NK-92 treated with Interleukin-12 subunit alpha and Interleukin-12 subunit beta, amount 100 ng/mL, for 24 hours (cell line): ENCODE data around the gene ITM2A.

Source experiments
- DNase-seq: peaks from one replicate; lab custom pipeline; 2025; lab: John Stamatoyannopoulos, UW

Gene ITM2A

DNA sequence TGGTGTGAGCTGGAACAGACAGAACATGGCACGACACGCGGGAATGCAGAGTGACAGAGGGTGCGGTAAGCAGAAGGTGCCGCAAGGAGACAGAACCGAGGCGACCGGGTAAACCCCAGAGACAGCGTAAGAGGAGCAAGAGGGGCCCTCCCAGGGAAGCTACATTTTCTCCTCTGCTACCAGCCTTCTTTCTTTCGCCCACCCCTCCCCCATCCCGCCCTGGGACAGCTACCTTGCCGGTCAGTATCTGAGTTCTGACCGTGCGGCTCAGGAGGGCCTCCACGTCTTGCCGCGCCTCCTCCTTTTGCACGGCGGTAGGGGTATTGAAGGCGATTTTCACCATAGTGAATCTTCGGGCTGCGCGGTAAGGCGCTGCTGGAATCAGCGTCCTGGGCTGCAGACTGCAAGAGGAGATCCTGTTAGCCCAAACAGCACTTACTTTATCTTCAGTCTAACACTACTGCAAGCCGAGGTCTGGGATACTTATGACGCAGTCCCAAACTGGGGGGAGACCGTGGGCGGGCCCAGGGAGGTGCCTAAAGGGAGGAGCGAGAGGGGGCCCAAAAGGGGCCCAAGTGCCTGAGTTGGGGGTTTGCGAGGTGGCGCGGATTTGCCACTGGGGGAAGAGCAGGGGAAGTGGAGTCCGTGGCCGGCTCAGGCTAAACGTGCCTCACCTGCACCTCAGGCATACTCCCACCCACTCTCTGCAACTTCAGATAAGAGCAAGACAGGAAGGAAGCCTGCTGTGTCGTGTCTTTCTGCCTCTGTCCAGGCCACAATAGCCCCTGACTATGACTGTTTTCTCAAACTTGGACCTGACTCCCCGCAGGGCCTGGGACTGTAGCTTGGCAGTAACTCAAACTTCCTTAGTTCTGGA, at the start of gene ITM2A:
Gene ITM2A, minus strand, starts transcription at position 462 of the 877 bp plus-strand sequence. Its CDS starts 119 bp downstream, at position 343.
- DNase-seq: no peak

- no peak for DNase-seq
Observed at GRCh38 chrX:79415056-79415455, 47.9 kb upstream of the ITM2A start.

DNA sequence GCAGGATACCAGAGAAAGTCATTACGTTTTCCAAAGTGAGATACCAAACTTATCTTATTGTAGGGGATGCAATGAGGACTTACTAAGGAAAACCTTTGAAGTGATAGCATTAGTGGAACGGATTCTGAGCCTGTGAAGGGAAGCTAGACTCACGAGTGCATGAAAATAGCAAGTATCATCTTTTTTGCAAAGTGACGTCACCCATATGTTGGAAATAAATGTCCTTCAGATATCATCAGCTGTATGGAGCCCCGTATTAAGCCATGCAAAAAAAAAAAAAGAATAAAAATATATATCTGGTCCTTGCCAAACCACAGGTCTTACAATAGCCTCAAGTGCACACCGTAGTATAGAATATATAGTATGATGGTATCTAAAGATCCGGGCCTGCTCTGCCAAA, 46.8 kb upstream of the ITM2A start:
- DNase-seq: no peak

- DNase-seq: no peak
Observed at GRCh38 chrX:79412972-79413371, 45.8 kb upstream of the ITM2A start.

DNA sequence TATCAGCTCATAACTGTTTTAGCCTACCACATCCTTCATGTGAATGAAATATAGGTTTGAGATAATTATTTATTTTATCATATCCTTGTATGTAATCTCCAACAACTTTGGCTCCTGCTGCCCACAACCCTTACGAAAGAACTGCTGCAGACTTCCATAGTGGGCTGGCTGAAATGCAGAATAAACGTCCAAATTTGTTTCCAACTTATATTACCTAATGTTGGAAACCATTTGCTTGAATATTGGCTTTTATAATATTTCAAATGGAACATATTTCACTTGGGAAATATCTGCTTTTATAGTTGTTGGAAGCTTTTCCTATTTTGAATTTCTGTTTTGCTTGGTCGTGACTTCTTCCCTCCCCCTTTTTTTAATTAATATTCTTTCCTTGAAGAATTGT, 45.0 kb upstream of the ITM2A start:
- no peak for DNase-seq

GRCh38 chrX:79409657-79410056, 42.5 kb upstream of the ITM2A start:
- DNase-seq: no peak

DNA sequence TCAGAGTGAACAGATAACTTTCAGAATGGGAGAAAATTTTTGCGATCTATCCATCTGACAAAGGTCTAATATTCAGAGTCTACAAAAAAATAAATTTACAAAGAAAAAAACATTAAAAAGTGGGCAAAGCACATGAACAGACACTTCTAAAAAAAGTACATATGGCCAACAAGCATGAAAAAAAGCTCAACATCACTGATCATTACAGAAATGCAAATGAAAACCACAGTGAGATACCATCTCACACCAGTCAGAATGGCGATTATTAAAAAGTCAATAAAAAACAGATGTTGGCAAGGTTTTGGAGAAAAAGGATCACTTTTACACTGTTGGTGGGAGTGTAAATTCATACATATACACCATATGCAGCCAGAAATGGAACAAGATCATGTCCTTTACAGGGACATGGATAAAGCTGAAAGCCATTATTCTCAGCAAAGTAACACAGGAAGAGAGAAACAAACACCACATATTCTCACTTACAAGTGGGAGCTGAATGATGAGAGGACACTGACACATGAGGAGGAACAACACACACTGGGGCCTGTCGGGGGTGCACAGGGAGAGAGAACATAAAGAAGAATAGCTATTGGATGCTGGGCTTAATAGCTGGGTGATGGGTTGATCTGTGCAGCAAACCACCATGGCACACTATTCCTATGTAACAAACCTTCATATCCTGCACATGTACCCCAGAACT, 41.6 kb upstream of the ITM2A start:
- no peak for DNase-seq

GRCh38 chrX:79400623-79401022, 33.5 kb upstream of the ITM2A start:
- no peak for DNase-seq

- DNase-seq: no peak
Observed at GRCh38 chrX:79375340-79375739, 8.2 kb upstream of the ITM2A start.

DNA sequence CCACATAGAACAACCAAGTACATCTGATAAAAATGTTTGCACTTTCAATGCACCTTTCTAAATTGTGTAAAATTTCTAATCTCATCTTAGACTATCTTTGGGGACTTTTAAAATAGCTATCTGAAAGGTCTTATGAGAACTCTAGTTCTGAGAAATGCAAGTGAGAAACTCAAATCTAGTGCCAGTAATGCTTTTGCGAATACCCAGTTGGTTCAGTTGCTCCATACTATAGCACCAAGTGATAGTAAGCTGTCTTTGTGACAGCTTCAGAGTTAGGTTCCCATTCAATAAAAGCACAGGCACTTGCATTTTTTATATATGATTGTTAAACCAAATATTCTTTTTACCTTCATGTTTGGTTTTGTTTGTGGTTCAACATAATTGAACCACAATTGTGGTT, 4.5 kb upstream of the ITM2A start:
- DNase-seq: no peak

GRCh38 chrX:79371101-79371500, 4.0 kb upstream of the ITM2A start:
- no peak for DNase-seq

- DNase-seq: no peak
Observed at GRCh38 chrX:79369871-79370270, 2.7 kb upstream of the ITM2A start.

DNA sequence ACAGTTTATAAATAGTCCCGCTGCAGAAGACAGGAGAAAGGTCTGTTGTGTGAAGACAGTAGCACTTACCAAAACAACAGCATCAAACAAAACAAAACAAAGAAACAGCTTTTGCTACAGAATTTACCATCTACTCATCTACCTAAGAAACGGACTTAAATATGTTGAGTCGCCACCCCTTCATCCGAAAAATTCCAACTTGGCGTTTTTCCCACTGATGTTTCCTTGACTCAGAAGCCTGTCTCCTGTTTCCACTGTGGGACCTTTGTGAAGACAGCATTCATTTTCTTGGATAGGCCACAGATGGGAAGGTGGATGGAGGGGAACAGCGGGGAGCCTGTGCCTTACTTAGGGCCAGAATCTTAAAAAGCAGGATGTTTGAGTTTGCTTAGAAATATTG, 1.3 kb upstream of the ITM2A start:
- DNase-seq: no peak

- DNase-seq: no peak
Observed at GRCh38 chrX:79367907-79368306, 773 bp upstream of the ITM2A start.

- no peak for DNase-seq
Observed at GRCh38 chrX:79366556-79366872, 620 bp downstream of the ITM2A start.

GRCh38 chrX:79365591-79365990, 1.5 kb downstream of the ITM2A start:
- DNase-seq: no peak

- no peak for DNase-seq
Observed at GRCh38 chrX:79364306-79364705, 2.8 kb downstream of the ITM2A start.

- DNase-seq: no peak
Observed at GRCh38 chrX:79361192-79361870, 5.8 kb downstream of the ITM2A start.

GRCh38 chrX:79336869-79337815, 30.0 kb downstream of the ITM2A start:
- no peak for DNase-seq

DNA sequence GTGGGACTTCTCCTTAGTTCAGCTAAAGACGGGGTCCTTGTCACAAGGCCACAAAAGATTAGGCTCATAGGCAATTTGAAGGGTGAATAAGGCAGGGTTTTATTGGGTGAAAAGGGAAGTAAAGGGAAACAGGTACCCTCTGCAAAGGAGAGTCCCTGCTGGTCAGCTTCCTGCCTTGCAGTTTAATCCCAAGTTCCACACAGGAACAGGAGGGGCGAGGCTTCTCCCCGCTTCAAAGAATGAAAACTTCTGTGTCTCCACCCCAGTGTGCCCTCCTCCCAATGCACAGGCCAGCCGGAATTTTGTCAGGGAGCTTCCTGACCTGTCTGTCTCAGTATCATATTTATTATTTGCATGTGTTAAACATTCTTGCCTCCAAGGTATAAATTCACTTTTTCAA, 37.1 kb downstream of the ITM2A start:
- no peak for DNase-seq

- DNase-seq: no peak
Observed at GRCh38 chrX:79325263-79325958, 41.7 kb downstream of the ITM2A start.
